C4-2B (cell line): ENCODE data around the gene FBP1.
"Not testable (repeated sequence)": the region's sequence is repeated elsewhere in the genome, so short reads cannot be mapped to it uniquely, and the experiment has no call there.

Source experiments
- H3K27ac ChIP-seq: fragments of 450-650 bp; 2 replicates; pipeline ENCODE4 v1.5.1; 2017
- ZFX ChIP-seq: fragments of 450-650 bp; IDR thresholded peaks from 2 replicates; pipeline ENCODE4 v1.6.1; 2017
- TF ChIP-seq, protein P1 (sequence below): fragments of 450-650 bp; conservative IDR thresholded peaks from 2 replicates; pipeline ENCODE4 v1.5.1; 2017; ENCODE audit warnings: mild to moderate bottlenecking

FBP1 gene

DNA sequence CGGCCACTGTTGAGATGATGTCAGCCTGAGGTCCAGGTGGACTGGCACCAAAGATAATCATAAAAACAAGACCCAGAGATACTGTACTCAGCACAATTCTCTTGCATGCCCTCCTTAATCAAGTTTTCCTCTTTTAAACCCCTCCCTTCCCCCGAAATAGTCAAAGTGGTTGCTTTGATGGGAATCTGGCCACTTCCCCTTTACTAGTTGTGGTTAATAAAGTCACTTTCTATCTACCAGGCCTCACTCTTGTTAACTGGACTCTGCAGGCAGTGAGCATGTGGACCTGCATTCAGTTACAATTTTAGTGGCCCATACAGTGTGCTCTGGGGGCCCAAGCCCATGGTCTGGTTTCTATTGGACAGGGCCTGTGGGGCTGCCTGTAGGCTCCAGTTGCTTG, 63.2 kb downstream of the FBP1 start:
- H3K27ac ChIP-seq = no peak overlapping the region
- TF ChIP-seq ZFX = no peak
- TF ChIP-seq, protein P1, sequence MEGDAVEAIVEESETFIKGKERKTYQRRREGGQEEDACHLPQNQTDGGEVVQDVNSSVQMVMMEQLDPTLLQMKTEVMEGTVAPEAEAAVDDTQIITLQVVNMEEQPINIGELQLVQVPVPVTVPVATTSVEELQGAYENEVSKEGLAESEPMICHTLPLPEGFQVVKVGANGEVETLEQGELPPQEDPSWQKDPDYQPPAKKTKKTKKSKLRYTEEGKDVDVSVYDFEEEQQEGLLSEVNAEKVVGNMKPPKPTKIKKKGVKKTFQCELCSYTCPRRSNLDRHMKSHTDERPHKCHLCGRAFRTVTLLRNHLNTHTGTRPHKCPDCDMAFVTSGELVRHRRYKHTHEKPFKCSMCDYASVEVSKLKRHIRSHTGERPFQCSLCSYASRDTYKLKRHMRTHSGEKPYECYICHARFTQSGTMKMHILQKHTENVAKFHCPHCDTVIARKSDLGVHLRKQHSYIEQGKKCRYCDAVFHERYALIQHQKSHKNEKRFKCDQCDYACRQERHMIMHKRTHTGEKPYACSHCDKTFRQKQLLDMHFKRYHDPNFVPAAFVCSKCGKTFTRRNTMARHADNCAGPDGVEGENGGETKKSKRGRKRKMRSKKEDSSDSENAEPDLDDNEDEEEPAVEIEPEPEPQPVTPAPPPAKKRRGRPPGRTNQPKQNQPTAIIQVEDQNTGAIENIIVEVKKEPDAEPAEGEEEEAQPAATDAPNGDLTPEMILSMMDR = no peak

DNA sequence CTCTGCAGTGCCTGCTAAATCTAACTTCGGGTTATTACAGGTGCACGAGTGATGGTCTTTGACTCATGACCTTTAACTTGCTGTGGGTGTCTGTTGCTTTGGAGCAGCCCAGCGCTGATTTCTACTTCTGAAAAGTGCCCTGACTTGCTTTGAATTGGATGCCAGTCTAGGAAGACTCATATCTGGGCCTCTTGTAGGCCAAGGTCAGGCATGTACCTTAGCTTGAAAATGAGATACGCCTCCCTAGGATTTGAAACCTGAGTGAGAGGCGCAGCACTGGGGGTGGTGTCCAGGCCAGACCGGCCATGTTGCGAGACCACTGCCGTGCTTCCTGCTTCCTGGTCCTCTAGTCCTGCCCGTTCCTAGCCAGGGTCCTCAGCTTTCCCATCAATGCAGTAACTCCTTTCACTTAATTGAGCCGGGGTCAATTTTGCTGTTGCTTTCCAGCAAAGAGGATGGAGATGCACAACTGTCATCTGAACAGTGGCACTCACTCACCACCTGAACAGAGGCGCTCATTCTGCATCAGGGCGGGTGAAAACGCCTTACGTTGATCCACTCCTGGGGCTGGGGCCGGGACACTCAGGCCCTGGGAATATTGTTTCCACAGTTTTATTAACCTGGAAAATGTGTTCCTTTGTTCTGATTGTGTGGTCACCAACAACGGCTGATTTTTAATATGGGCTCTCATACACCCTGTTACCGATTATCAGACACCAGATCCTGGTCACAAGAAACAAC, 70.2 kb downstream of the FBP1 start:
- no peak overlapping the region for H3K27ac ChIP-seq
- TF ChIP-seq, protein P1 = no peak
- TF ChIP-seq ZFX = no peak

DNA sequence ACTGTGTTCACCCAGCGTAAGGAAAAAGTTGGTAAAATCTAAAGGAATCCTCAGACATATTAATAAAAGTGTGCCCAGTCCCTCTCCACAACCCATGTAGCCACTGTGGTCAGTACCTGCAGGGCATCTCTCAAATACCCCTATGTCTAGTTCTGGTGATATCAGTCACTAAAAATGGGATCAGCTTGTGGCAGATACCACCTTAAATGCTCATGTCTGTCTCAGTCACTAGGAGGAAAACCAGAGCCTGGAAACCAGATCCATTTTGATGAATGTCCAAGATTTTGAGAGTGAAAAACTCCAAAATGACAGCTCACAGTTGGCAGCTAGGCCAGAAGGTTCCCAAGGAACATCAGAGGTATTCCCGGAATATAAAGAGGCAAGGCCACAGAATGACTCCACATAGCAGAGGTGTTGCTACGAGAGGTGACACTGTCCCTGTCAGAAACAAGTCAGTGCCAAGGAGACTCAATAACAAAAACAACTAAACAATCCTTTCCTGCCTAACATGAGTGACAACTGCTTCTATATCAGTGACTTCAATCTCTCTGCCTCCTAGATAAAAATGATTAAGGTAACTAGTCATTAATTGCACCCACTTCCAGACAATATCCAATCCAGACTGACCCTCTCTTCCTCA, 70.9 kb downstream of the FBP1 start:
- H3K27ac ChIP-seq = no peak overlapping the region
- TF ChIP-seq, protein P1 = no peak
- no peak for TF ChIP-seq ZFX

GRCh38 chr9:94567271-94567670, 72.0 kb downstream of the FBP1 start:
- H3K27ac ChIP-seq = no peak overlapping the region
- no peak for TF ChIP-seq ZFX
- TF ChIP-seq, protein P1 = no peak

GRCh38 chr9:94566550-94566949, 72.8 kb downstream of the FBP1 start:
- no peak overlapping the region for H3K27ac ChIP-seq
- TF ChIP-seq, protein P1 = no peak
- no peak for TF ChIP-seq ZFX

DNA sequence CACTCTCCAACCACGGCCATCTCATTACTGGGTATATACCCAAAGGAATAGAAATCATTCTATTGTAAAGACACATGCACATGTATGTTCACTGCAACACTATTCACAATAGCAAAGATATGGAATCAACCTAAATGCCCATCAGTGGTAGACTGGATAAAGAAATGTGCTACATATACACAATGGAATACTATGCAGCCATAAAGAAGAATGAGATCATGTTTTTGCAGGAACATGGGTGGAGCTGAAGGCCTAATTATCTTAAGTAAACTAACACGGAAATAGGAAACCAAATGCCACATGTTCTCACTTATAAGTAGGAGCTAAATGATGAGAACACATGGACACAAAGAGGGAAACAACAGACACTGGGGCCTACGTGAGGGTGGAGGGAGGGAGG, 75.0 kb downstream of the FBP1 start:
- not testable (repeated sequence) for H3K27ac ChIP-seq

- no peak overlapping the region for H3K27ac ChIP-seq
- TF ChIP-seq, protein P1 = peak; percentile 13; the same call in 1 of the 2 replicates
- no peak for TF ChIP-seq ZFX
Observed at GRCh38 chr9:94563548-94563947, 75.8 kb downstream of the FBP1 start.

DNA sequence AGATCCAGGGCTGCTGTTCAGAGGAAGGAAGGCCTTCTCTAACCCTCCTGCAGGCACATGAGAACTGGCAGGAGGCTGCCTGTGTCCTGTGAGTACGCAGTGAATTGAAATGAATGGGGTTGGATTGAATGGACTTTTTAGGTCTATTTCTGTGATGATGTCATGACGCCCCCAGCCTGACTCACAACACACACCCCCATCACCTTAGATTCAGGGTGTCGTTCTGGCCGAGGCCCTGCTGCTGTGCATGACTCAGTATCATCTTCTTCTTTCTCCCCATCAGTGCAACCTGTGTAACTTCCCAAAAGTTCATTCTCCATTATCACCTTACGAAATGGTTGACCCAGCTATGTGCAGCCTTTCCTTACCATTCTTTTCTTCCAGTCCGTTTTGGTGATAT, 79.1 kb downstream of the FBP1 start:
- no peak overlapping the region for H3K27ac ChIP-seq
- TF ChIP-seq ZFX = no peak
- TF ChIP-seq, protein P1 = no peak
